Measurements from ENCODE around the gene CNTNAP2. TPM values are rescaled to one million over a fixed set of nuclear protein-coding genes. Genes with fewer than 3 reads are reported as not detected.

The CNTNAP2 gene
- total RNA-seq, 2 donors from 2014 or later: 171 to 228 TPM

- H3K27me3 ChIP-seq (ENCODE audit: control insufficient read depth, insufficient read depth, low read length, poor library complexity, severe bottlenecking): no peaks in the 10 kb centered on the region
- peaks cover 73% of the 10 kb centered on the region for H3K36me3 Mint-ChIP-seq (ENCODE audit: low read depth)
Measured at GRCh38 chr7:148410905-148411304, 2294.3 kb downstream of the CNTNAP2 start.

GRCh38 chr7:148412691-148413090, 2296.1 kb downstream of the CNTNAP2 start:
- Mint-ChIP-seq H3K36me3 (ENCODE audit: low read depth) (peaks cover 83% of the 10 kb centered on the region), H3K4me3 (no peak overlapping the region), H3K27me3 (ENCODE audit: insufficient read depth) (no peaks in the 10 kb centered on the region), H3K4me1 (peaks cover 16% of the 10 kb centered on the region), H3K27ac (no peak overlapping the region), H3K9me3 (no peaks in the 10 kb centered on the region)
- H3K4me1 ChIP-seq (ENCODE audit: control insufficient read depth, insufficient read depth, low read length): peaks cover 8% of the 10 kb centered on the region
- no peak for TF ChIP-seq CTCF (conservative IDR thresholded peaks at IDR 0.05)
- H3K36me3 ChIP-seq (ENCODE audit: control insufficient read depth, insufficient read depth, low read length): peaks cover 84% of the 10 kb centered on the region
- DNase-seq: no peak
- H3K27me3 ChIP-seq (ENCODE audit: control insufficient read depth, insufficient read depth, low read length, poor library complexity, severe bottlenecking): no peaks in the 10 kb centered on the region
- 97% methylated on average over 2 of the region's 2 CpGs; no CpG with 5 or more reads in 1 of the 2 experiments for WGBS, 2 experiments (ENCODE audit: insufficient coverage in 1 of 2, insufficient read length in 1 of 2)
- H3K9ac ChIP-seq (ENCODE audit: extremely low read depth, low read length, poor library complexity, severe bottlenecking): no peak overlapping the region
- no peak overlapping the region for H3K4me3 ChIP-seq (ENCODE audit: low read length)
- no peaks in the 10 kb centered on the region for H3K9me3 ChIP-seq (ENCODE audit: control insufficient read depth, low read length)
- no peak overlapping the region for H3K27ac ChIP-seq (ENCODE audit: low read depth, low read length)

More at GRCh38 chr7:148410905-148411304, 2294.3 kb downstream of the CNTNAP2 start:
- no peak for DNase-seq
- H3K27ac ChIP-seq (ENCODE audit: low read depth, low read length): no peak overlapping the region
- Mint-ChIP-seq H3K9me3 (no peaks in the 10 kb centered on the region), H3K4me3 (no peak overlapping the region), H3K27me3 (ENCODE audit: insufficient read depth) (no peaks in the 10 kb centered on the region), H3K27ac (no peak overlapping the region), H3K4me1 (peaks cover 22% of the 10 kb centered on the region)
- peaks cover 76% of the 10 kb centered on the region for H3K36me3 ChIP-seq (ENCODE audit: control insufficient read depth, insufficient read depth, low read length)
- H3K4me3 ChIP-seq (ENCODE audit: low read length): no peak overlapping the region
- 91 to 100% methylated on average over 3 to 7 of the region's 7 CpGs for WGBS, 2 experiments (ENCODE audit: insufficient coverage in 1 of 2, insufficient read length in 1 of 2)
- H3K9ac ChIP-seq (ENCODE audit: extremely low read depth, low read length, poor library complexity, severe bottlenecking): no peak overlapping the region
- no peaks in the 10 kb centered on the region for H3K9me3 ChIP-seq (ENCODE audit: control insufficient read depth, low read length)
- no peak for TF ChIP-seq CTCF (conservative IDR thresholded peaks at IDR 0.05)
- peaks cover 8% of the 10 kb centered on the region for H3K4me1 ChIP-seq (ENCODE audit: control insufficient read depth, insufficient read depth, low read length)

GRCh38 chr7:148419856-148420832, 2303.5 kb downstream of the CNTNAP2 start:
- H3K36me3 Mint-ChIP-seq (ENCODE audit: low read depth): peaks cover 81% of the 10 kb centered on the region
- no peak overlapping the region for H3K27ac Mint-ChIP-seq
- TF ChIP-seq CTCF (conservative IDR thresholded peaks at IDR 0.05): no peak
- Histone ChIP-seq H3K4me3 (ENCODE audit: low read length) (no peak overlapping the region), H3K36me3 (ENCODE audit: control insufficient read depth, insufficient read depth, low read length) (peaks cover 71% of the 10 kb centered on the region), H3K27me3 (ENCODE audit: control insufficient read depth, insufficient read depth, low read length, poor library complexity, severe bottlenecking) (no peaks in the 10 kb centered on the region), H3K9me3 (ENCODE audit: control insufficient read depth, low read length) (peaks cover 30% of the 10 kb centered on the region), H3K27ac (ENCODE audit: low read depth, low read length) (no peak overlapping the region), H3K4me1 (ENCODE audit: control insufficient read depth, insufficient read depth, low read length) (no peaks in the 10 kb centered on the region), H3K9ac (ENCODE audit: extremely low read depth, low read length, poor library complexity, severe bottlenecking) (no peak overlapping the region)
- H3K9me3 Mint-ChIP-seq: peaks cover 23% of the 10 kb centered on the region
- no peak for DNase-seq
- 95% methylated on average over 8 to 11 of the region's 11 CpGs for WGBS, 2 experiments (ENCODE audit: insufficient coverage in 1 of 2, insufficient read length in 1 of 2)
- H3K4me3 Mint-ChIP-seq: no peak overlapping the region
- no peaks in the 10 kb centered on the region for H3K4me1 Mint-ChIP-seq
- no peaks in the 10 kb centered on the region for H3K27me3 Mint-ChIP-seq (ENCODE audit: insufficient read depth)
